GM12878 (cell line): ENCODE data around the gene MICALL1. TPM values are rescaled to one million over a fixed set of nuclear protein-coding genes. Genes with fewer than 3 reads are reported as not detected.

Experiments used
- ASH2L ChIP-seq: fragments of 300-600, 200-600 bp; sonication (generic); IDR thresholded peaks from 2 replicates; pipeline ENCODE4 v1.6.1; 2017; ENCODE audit warnings: low read depth, mild to moderate bottlenecking, borderline replicate concordance
- IRF4 ChIP-seq: IDR thresholded peaks from 2 replicates; pipeline ENCODE4 v1.6.1; 2011; ENCODE audit warnings: low read depth, low read length
- MEF2A ChIP-seq: IDR thresholded peaks from 2 replicates; pipeline ENCODE4 v1.6.1; 2011; ENCODE audit warnings: low read depth, mild to moderate bottlenecking, low read length, moderate library complexity; ENCODE audit not compliant: insufficient read depth
- PML ChIP-seq: IDR thresholded peaks from 2 replicates; pipeline ENCODE4 v1.6.1; 2012; ENCODE audit warnings: low read length, inconsistent platforms
- SP1 ChIP-seq: IDR thresholded peaks from one replicate; pipeline ENCODE4 v1.6.1; 2011; ENCODE audit warnings: low read depth, low read length
- polyA plus RNA-seq, 11 experiments: library from polyadenylated mRNA; depleted of rRNA in 4 of 11; unstranded in 6 of 11; stranded (reverse) in 5 of 11; fragments of >200 nt; fragmentation: Nextera tagmentation in 4 of 11; fragmentation: Illumina TruSeq in 1 of 11; extraction: Ambion mirVana in 4 of 11; extraction: Trizol in 1 of 11; gene quantifications; 1 replicate in 1 of 11; 2 replicates in 10 of 11; pipeline versions ENCODE4 v1.2.1 to v1.2.3, GENCODE V29; 2011 to 2016; ENCODE audit warnings: inconsistent platforms in 2 of 11, missing spikeins in 2 of 11, low read depth in 1 of 11
- total RNA-seq, 4 experiments: library from RNA; depleted of rRNA in 3 of 4; stranded (reverse); fragments of >200 nt in 3 of 4; fragmentation: Illumina TruSeq in 1 of 4; extraction: Trizol in 1 of 4; gene quantifications; 2 replicates each; pipeline versions ENCODE4 v1.2.1 to v1.2.3, GENCODE V29; 2013 to 2021
- TF ChIP-seq, protein P1 (sequence below): IDR thresholded peaks from 2 replicates; pipeline ENCODE4 v1.6.1; 2012; ENCODE audit warnings: improper control_type of control experiment, low read depth, low read length; ENCODE audit not compliant: insufficient replicate concordance
- TF ChIP-seq, protein P2 (sequence below): IDR thresholded peaks from 2 replicates; pipeline ENCODE4 v1.6.1; 2012; ENCODE audit warnings: low read depth, low read length, improper control_type of control experiment

MICALL1 gene
- total and polyA plus RNA-seq, 10 of the 15 experiments (the other 5 are each of a cell fraction or from before 2014, with no cell fraction given) = 0.72 to 30.7 (median 7.8) TPM

DNA sequence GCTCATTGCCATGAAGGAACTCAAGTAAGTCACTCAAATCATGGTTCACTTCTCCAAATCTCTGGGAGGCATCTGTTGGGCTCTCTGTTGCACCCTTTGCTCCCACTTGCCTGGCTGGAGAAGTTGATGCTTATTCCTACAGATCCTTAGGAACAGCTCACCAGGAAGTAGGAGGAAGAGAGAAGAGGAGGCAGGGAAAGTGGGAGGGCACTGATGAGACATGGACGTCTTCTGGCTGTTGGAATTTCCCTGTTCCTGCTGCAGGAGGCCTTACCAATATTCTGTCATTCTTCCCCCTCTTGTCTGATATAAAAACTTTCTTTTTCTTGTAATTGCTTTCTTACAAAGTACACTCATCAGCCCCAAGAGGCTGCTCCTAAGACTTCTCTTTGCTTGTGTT, 61.0 kb downstream of the MICALL1 start (continued):
- TF ChIP-seq, protein P1, sequence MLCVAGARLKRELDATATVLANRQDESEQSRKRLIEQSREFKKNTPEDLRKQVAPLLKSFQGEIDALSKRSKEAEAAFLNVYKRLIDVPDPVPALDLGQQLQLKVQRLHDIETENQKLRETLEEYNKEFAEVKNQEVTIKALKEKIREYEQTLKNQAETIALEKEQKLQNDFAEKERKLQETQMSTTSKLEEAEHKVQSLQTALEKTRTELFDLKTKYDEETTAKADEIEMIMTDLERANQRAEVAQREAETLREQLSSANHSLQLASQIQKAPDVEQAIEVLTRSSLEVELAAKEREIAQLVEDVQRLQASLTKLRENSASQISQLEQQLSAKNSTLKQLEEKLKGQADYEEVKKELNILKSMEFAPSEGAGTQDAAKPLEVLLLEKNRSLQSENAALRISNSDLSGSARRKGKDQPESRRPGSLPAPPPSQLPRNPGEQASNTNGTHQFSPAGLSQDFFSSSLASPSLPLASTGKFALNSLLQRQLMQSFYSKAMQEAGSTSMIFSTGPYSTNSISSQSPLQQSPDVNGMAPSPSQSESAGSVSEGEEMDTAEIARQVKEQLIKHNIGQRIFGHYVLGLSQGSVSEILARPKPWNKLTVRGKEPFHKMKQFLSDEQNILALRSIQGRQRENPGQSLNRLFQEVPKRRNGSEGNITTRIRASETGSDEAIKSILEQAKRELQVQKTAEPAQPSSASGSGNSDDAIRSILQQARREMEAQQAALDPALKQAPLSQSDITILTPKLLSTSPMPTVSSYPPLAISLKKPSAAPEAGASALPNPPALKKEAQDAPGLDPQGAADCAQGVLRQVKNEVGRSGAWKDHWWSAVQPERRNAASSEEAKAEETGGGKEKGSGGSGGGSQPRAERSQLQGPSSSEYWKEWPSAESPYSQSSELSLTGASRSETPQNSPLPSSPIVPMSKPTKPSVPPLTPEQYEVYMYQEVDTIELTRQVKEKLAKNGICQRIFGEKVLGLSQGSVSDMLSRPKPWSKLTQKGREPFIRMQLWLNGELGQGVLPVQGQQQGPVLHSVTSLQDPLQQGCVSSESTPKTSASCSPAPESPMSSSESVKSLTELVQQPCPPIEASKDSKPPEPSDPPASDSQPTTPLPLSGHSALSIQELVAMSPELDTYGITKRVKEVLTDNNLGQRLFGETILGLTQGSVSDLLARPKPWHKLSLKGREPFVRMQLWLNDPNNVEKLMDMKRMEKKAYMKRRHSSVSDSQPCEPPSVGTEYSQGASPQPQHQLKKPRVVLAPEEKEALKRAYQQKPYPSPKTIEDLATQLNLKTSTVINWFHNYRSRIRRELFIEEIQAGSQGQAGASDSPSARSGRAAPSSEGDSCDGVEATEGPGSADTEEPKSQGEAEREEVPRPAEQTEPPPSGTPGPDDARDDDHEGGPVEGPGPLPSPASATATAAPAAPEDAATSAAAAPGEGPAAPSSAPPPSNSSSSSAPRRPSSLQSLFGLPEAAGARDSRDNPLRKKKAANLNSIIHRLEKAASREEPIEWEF = no peak
- TF ChIP-seq SP1 = no peak
- no peak for TF ChIP-seq MEF2A
- TF ChIP-seq IRF4 = no peak
- TF ChIP-seq, protein P2, sequence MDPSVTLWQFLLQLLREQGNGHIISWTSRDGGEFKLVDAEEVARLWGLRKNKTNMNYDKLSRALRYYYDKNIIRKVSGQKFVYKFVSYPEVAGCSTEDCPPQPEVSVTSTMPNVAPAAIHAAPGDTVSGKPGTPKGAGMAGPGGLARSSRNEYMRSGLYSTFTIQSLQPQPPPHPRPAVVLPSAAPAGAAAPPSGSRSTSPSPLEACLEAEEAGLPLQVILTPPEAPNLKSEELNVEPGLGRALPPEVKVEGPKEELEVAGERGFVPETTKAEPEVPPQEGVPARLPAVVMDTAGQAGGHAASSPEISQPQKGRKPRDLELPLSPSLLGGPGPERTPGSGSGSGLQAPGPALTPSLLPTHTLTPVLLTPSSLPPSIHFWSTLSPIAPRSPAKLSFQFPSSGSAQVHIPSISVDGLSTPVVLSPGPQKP = no peak
- no peak for TF ChIP-seq ASH2L
- TF ChIP-seq PML = no peak
- TF ChIP-seq, all 136 proteins: peak for 0
